ENCODE results near the gene GNPTG.

The GNPTG gene

DNA sequence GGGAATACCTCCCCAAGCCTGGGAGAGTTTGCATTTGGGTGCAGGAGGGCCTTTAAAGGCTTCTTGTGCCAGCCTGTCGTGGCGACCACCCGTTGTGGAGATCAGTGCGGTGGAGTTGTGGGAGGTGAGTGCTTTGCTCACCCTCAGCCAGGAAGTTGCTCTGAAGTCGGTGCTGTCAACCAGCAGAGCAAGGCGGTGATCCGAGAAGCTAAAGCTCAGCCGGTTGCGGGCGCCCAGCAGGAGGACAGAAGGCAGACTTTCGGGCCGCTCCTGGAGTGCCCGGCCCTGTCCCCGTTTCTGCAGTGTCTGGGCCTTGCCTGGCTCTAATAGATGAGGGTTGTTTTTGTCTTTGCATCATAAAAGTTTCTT lies 40.9 kb upstream of the GNPTG start:
- TF ChIP-seq, protein P1, sequence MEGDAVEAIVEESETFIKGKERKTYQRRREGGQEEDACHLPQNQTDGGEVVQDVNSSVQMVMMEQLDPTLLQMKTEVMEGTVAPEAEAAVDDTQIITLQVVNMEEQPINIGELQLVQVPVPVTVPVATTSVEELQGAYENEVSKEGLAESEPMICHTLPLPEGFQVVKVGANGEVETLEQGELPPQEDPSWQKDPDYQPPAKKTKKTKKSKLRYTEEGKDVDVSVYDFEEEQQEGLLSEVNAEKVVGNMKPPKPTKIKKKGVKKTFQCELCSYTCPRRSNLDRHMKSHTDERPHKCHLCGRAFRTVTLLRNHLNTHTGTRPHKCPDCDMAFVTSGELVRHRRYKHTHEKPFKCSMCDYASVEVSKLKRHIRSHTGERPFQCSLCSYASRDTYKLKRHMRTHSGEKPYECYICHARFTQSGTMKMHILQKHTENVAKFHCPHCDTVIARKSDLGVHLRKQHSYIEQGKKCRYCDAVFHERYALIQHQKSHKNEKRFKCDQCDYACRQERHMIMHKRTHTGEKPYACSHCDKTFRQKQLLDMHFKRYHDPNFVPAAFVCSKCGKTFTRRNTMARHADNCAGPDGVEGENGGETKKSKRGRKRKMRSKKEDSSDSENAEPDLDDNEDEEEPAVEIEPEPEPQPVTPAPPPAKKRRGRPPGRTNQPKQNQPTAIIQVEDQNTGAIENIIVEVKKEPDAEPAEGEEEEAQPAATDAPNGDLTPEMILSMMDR (IDR thresholded peaks at IDR 0.05; ENCODE audit: low read depth, low read length) = no peak
- no peak for DNase-seq (ENCODE audit: extremely low read depth, low read depth)

DNA sequence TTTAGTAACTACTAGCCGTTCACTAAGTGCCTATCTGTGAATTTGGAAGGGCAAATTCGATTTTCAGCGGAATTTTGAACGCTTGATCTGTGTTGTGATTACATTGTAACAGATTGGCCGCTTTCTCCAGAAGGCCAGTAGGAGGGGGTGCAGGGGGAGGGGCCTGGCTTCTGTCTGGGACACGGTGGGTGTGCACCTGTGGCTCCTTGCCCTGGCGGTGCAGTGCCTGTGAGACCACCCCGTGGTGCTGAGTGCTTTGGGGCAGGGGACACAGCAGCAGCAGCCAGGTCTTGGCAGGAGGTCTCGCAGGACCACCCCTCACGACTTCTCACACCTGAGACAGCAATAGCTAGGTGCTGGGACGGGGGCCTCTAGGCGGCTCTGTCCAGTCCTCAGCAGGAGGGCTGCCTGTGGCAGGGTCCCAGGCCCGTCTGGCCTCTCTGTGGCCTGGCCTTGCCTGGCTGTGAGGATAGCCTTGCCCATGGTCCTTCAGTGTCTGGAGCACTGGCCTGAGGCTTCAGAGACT lies 40.5 kb upstream of the GNPTG start:
- TF ChIP-seq, protein P1 (IDR thresholded peaks at IDR 0.05; ENCODE audit: low read depth, low read length) = no peak

DNA sequence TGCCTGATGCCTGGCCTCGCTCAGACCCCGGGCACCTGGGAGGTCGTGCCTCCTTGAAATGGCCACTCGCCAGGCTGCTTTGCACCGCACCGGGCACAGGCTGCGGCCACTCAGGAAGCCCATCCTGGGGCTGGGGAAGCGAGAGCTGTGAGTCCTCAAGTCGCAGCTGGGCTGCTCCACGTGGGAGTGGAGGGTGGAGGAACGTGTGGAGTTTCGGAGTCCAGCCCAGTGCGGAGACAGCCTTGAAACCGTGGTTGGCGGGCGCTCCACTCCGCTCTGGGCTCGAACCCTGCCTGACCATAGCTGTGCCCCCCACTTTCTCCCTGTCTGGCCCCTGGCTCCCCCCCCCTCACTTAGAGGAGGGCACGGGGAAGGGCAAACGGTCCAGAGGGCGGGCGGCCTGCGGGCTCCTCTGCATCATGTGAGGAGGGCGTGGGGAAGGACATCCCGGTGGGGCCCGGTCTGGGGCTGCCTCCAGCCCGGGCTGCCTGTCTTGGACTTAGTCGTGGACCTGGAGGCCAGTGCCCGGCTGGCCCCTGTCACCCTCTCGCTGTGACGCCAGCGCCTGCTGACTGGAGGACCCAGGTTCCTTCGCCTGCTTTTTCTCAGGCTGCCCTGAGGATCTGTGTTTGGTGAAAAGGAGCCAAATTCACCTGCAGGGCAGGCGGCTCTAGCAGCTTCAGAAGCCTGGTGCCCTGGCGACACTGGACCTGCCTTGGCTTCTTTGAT lies 39.8 kb upstream of the GNPTG start:
- DNase-seq (ENCODE audit: extremely low read depth, low read depth) = no peak
- TF ChIP-seq, protein P1 (IDR thresholded peaks at IDR 0.05; ENCODE audit: low read depth, low read length) = no peak

More for the DNA sequence above, 40.5 kb upstream of the GNPTG start:
- no peak for DNase-seq (ENCODE audit: extremely low read depth, low read depth)

DNA sequence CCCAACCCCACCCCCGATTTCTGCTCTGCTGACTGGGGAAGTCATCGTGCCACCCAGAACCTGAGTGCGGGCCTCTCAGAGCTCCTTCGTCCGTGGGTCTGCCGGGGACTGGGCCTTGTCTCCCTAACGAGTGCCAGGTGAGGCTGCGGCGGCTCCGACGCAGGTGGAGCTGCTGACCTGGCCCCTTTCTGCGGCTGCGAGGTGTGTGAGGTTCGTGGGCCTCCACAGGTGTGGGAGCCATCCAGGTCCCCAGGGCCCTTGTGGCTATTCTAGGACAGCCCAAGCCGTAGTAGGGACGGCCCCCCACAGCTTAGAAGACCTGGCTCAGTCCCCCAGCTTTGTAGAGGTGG lies 39.3 kb upstream of the GNPTG start:
- no peak for DNase-seq (ENCODE audit: extremely low read depth, low read depth)
- TF ChIP-seq, protein P1 (IDR thresholded peaks at IDR 0.05; ENCODE audit: low read depth, low read length) = no peak

DNA sequence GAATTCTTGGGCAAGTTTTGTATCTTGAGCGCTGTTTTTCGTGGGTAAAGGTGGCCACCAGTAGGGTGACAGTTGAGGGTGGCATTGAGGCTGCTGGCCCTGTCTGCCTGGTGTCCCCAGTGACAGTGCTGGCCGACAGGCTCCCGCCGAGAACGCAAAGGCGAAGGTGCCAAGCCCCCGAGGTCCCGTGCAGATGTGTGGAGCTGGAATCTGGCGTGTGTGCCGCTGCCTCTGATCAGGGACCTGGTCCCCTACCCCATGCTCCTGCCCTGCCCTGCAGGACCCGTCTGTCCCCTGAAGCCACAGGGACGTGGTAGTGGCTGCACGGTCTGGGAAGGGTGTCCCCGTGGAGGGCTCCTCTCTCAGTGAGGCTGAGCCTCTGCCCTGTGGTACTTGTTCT lies 38.8 kb upstream of the GNPTG start:
- TF ChIP-seq, protein P1 (IDR thresholded peaks at IDR 0.05; ENCODE audit: low read depth, low read length) = no peak
- no peak for DNase-seq (ENCODE audit: extremely low read depth, low read depth)

DNA sequence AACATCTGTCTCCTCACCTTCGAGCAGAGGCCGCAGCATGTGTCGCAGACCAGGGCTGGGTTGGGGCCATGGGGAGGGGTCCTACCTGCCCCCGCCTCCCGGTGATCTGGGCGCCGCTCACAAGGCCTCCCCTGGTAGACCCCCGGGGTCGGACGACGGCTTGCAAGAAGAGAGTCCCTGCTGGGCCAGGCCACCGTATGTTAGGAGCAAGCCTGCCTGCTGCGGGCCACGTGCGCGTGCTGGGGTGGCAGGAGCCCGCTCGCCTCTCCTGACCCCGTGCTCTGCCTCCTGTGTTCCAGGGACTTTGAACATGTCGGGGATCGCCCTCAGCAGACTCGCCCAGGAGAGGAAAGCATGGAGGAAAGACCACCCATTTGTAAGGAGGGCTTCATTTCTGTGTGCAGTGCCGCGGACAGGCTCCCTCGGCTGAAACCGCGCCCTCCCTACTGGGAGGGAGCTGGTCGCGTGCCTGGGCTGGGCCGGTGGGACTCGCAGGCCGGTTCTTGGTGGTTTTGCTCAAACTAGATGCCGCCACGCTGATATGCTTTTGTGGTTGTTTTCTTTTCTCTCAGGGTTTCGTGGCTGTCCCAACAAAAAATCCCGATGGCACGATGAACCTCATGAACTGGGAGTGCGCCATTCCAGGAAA lies 37.9 kb upstream of the GNPTG start:
- TF ChIP-seq, protein P1 (IDR thresholded peaks at IDR 0.05; ENCODE audit: low read depth, low read length) = no peak
- no peak for DNase-seq (ENCODE audit: extremely low read depth, low read depth)

DNA sequence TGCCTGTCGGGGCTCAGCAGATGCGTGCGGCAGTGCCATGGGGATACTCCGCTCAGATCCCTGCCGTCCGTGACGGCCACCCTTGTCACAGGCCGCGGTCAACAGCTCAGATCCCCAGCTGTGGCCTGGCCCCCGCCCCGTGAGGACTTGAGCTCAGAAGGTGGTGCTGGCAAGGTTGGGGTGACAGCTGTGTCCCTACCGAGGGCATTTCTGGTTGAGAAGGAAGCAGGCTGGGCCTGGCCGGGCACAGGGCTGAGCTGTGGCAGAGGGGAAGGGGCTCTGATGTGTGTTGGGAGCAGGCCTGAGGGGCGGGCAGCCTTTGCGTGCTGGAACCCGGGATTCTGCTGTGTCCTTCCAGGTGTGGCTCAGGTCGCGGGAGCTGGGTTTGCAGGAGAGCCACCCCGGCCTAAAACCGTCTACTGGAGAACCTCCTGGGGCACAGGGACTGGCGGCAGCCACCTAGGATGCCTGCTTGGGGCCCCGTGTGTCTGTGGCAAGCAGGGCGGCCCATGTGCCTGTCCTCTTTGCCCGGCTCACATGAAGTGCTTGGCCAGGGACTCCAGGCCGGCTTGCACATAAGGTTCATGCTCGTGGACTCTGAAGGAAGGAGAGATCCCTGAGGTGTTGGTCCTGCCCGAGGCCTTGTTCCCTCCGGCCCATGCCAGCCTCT lies 37.2 kb upstream of the GNPTG start:
- TF ChIP-seq, protein P1 (IDR thresholded peaks at IDR 0.05; ENCODE audit: low read depth, low read length) = no peak
- DNase-seq (ENCODE audit: extremely low read depth, low read depth) = no peak

All from AG09319 (cell line).